Measurements from ENCODE around the gene SRCAP.

The SRCAP gene

DNA sequence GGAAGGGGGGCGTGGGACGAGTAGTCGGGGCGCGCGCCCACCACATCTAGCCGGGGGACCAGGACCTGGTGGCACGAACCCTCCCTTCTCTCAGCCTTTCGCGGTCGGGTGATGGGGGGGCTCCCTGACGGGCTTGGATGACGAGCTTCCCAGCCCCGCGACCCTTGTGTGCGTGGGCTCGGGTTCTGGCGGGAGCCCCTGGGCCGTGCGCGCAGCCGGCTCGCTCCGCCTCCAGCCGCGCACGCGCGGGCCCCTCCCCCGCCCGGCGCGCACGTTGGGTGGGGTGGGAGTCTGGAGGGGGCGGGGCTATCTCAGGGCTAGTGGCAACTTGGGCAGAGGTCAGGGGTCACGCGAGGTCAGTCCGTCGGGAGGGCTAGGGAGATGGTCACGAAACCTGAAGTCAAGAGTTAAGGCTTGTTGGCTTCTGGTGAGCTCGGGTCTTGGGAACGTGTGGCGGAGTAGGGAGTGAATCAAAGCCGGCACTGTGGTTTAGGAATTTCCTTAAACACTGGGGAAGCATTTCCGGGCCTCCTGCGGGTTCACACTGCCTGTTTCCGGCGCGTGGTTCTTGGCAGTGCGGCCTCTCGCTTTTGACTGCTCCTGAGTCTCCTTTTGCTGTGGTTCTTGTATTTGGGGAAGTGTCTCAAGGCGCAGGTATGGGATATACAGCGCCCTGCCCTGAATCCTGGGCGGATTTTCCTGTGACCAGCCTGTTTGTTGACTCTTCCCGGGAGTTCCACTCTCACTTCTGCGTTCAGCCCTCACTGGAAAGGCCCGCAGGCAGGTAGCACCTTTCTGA is at the start of gene SRCAP:
TSS of gene SRCAP (plus strand) at position 356 of the 799 bp plus-strand sequence. CDS start 1,654 bp downstream, outside the sequence.
- DNase-seq, result peak; percentile 48

DNA sequence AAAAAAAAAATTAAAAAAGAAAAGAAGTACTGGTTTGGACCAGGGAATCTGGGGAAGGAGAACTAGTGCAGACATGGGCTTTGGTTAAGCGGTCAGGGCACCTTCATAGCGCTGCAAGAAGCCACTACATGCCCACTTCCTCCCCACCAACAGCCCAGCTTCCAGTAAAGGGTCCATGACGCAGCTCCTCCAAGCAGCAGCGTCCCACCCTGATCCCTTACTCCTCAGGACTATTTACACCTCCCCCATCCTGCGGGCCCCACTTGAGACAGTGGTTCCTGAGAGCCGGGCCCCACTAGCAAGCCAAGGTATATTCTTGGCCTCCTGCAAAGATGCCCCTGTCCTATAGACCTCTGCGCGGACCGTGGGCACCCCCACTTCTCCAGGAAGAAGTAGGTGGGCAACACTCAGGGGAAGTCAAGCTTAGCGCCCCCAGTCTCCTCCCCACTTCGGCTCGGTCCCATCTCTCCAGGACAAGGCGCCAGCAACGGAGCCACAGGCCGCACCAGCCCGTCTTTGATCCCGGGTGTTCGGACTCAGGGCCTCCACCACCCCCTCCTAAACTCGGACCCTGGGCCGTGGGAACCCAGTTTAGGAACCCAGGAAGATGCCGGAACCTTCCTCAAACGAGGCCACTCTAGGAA is 49.1 kb upstream of the SRCAP start:
- no peak for DNase-seq

DNA sequence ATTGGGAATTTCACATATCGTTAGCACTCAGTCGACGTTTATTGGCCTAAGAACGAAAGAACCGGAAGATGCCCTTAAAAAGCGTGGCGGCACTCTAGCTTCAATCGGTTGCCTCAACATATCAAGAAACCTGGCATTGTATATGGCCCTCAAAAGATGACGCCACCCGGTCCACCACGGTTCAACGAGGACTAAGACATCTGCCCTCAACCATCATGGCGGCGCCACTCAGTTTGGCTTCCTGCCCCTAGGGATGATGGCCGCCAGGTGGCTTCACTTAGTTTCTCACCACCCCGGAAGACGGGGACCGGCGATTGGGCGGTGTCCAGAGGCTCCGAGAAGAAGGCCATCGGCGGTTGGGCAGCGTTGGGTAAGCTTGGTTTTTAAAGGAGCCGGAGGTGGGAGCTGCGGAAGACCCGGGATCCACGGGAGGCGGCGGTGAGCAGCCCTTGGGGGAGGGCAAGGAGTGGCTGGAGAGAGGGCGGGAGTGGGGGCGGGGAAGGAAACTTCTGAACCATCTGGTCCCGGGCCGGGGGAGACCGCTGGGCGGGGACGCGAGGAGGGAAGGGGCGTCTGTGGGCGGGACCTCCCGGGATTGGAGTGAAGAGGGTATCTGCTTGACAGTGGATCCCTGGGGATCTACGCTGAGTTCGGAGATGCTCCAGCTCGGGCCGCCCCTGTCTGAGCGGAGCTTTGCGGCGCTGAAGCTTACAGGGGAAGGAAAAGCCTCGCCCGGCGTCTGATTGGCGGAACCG is 48.4 kb upstream of the SRCAP start, which contains the start of gene PRR14:
TSS of gene PRR14 (plus strand) at position 592 of the 755 bp plus-strand sequence. CDS start 686 bp downstream, outside the sequence.
- peak; percentile 99 for DNase-seq

DNA sequence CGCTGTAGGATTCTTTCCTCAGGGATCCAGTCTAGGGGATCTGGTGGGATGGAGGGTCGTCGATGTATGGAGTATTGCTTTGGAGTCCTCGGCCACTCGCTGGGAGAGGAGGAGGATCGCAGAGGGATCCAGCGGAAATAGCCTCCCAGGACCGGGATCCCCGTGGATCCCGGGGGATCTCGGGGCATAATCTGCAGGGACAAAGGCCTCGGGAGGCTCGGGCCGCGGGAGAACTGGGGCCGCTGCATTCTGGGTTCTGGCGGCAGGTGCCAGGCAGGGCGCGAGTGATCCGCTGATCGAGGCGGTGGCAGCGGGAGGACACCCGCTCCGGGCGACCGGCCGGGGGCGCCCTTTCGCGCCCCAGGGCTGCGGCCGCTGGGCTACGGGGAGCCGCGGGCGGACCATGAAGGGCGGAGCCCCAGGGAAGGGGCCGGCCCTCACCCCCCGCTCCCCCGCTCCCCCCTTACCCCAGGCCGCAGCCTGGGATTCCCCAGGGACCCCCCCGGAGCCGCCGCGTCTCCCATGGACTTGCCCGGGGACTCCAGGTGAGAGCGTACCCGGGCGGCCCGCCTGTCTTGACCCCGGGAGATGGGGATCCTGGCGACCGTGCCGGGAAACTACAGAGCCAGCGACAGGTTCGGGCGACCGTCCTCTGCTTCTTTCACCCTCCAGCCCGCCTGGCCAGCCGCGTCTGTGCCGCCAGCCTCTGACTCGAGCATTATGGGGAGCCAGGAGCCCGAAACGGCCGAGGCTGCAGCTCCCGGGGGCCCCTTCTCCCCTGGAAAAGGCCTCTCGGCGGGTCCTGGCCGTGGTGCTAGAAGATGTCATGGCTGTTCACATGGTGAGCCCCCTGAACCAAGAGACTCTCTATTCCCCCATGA is 47.6 kb upstream of the SRCAP start:
- peak; percentile 39 for DNase-seq

DNA sequence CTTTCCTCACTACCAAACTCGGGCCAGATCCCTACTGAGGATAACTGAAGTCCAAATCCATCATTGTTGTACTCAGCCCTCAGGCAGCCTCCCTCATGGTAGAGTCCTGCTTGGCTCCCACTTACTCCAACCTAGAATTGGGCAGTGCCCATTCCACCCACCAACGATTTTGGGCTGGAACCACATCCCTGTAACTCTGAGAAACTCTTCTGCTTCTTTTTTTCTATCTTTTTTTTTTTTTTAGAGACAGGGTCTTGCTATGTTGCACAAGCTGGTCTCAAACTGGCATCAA is 47.0 kb upstream of the SRCAP start:
- DNase-seq, result no peak

DNA sequence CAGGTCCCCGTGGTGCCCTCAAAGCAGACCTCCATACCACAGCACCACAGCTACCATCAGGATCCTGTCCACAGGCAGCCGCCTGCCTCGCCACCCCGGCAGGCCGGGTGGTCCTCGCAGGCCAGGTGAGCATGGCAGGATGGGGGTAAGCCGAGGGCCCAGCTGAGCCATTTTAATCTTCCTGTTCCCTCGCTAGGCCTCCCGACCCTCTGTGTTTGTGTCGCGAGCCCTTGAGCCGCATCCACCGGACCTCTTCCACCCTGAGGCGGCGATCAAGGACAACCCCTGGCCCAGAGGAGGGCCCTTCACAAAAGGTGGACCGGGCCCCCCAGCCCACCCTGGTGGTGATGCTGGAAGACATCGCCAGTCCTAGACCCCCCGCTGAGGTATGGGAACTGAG is 46.3 kb upstream of the SRCAP start:
- DNase-seq, result no peak

DNA sequence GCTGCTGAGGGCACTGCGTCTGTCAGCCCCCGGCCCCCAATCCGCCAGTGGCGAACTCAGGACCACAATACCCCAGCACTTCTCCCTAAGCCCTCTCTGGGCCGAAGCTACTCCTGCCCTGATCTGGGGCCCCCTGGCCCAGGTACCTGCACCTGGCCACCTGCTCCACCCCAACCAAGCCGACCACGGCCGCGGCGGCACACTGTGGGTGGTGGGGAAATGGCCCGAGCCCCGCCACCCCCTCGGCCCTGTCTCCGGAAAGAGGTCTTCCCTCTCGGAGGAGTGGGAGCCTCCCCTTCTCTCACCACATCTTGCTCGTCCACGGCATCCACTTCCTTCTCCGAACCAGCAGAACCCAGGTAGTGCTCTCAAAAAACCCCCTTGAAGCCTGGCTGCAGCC is 44.1 kb upstream of the SRCAP start:
- no peak for DNase-seq

DNA sequence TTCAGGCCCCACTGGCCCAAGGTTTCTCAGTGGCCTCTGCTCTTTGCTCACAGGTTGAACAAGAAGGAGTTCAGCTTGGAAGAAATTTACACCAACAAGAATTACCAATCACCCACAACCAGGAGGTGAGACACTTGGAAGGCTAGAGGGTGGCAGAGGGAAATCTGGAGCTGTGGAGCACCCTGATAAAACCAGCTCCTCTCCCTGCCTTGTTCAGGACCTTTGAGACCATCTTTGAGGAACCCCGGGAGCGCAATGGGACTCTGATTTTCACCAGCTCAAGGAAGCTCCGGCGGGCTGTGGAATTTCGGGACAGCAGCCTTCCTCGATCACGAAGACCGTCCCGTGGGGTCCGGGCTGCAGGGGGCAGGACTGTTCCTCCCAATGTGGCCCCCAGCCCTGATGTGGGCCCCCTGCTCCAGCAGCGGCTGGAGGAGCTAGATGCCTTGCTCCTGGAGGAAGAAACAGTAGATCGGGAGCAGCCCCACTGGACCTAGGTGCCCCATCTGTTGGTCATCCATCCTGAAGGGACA is 43.1 kb upstream of the SRCAP start:
- DNase-seq, result no peak

DNA sequence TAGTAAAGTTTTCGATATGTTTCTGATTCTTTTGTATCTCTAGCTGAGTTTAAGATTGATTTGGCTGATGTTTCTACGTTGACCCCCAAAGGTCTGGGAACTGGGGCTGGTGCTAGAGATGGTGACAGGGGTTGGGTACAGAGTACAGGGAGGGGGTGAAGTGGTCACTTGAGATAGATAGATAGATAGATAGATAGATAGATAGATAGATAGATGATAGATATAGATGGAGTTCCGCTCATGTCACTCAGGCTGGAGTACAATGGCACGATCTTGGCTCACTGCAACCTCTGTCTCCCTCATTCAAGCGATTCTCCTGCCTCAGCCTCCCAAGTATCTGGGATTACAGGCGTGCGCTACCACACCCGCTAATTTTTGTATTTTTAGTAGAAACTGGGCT is 42.6 kb upstream of the SRCAP start:
- DNase-seq, result no peak

DNA sequence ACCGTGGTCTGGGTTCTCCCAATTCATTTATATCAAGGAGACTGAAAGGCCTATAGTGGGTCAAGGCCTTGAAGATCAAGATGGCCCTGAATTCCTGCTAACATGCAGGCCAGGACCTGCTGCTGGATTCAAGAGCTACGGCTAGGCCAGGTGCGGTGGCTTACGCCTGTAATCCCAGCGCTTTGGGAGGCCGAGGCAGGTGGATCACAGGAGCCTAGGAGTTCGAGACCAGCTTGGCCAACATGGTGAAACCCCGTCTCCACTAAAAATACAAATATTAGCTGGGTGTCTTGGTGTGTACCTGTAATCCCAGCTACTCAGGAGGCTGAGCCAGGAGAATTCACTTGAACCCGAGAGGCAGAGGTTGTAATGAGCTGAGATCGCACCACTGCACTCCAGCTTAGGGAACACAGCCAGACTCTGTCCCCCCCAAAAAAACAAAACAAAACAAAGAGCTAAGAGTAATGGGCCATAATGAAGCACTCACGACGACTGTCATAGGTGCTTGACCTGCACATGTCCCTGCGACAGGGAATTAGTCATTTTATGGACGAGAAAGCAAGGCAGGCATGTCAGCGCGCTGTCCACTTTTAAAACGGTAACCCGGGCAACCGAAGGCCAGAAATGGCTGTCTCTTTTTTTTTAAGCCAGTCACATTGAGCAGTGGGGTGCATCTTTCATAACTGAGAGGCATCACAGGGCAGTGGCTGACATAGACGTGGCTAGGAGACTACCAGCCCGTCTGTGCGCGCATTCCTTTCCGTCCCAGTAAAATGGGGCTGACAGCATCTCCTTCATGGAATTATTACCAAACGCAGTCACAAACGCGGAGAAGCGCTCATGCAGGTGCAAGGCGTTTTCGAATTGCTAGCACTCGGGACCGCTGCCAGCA is 41.8 kb upstream of the SRCAP start:
- no peak for DNase-seq

DNA sequence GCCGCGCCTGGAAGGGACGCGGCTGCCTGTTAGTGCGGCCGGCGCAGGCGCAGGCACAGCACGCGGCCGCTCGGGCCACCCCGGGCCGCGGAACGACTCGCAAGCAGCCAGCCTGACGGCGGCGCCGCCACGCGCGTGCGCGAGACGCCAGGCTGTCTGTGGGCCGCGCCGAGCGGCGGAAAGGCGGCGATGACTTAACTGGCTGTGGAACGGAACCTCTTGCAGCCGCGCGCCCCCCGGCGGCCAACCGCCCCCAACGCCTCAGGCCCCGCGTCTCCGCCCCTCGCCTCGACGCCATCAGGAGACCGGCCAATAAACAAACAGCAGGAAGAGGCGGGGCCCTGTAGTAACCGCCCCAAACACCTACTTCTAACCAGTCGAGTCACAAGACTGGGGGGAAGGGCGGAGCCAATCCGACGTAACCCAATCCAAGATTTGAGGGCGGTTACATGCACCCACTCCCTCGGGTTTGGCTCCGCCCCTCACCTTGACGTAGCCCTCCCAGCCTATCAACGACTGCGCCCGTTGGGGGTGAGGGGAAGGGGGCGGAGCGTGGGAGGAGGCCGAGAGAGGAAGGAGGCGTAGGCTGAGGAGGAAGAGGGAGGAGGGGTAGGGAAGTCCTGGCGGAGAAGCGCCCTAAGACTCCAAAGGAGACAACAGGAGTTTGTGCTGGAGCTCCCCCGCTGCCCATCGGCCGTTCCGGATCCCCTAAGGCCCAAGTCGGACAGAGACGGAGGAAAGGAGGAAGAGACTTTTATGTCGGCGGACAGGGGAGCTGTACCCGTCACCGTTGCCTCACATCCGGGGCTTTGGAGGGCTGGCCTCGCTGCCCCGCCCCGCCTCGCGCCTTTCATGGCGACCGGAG is 40.9 kb upstream of the SRCAP start, which contains the start of gene FBRS:
TSS of gene FBRS (plus strand) at position 566 of the 865 bp plus-strand sequence. CDS start 1,088 bp downstream, outside the sequence.
- DNase-seq, result peak; percentile 100

DNA sequence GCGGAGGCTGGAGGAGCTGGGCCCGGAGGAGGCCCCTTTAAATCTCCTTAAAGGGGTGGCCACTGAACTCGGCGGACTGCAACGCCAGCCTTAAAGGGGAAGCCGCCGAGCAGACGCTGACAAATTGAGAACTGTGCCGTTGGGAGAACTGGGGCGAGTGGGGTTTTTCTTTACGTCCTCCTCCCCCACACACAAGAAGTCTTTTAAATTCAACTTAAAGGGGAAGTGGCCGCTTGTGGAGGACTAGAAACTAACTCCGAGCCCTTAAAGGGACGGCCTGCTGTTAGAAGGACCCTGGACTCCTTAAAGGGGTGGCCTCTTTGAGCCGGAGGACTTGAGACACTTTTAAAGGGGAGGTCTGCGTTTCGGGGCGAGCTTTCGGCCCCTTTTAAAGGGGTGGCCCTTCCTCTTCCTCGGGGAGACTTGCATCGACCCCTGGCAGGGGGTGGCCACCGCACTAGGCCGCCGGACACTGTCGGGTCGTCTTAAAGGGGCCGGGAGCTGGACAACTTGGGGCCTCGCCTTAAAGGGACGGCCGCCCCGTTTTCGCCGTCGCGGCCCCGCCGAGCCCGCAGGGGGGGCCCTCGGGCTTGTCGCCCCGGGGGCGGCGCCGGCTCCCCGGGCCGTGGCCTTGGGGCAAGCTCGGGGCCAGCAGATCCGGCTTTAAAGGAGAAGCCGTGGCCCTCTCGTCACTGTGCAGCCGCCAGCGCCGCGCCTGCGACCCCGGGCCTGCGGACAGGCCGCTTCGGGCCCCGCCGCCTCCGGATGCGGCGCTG is 40.1 kb upstream of the SRCAP start:
- peak; percentile 99 for DNase-seq

DNA sequence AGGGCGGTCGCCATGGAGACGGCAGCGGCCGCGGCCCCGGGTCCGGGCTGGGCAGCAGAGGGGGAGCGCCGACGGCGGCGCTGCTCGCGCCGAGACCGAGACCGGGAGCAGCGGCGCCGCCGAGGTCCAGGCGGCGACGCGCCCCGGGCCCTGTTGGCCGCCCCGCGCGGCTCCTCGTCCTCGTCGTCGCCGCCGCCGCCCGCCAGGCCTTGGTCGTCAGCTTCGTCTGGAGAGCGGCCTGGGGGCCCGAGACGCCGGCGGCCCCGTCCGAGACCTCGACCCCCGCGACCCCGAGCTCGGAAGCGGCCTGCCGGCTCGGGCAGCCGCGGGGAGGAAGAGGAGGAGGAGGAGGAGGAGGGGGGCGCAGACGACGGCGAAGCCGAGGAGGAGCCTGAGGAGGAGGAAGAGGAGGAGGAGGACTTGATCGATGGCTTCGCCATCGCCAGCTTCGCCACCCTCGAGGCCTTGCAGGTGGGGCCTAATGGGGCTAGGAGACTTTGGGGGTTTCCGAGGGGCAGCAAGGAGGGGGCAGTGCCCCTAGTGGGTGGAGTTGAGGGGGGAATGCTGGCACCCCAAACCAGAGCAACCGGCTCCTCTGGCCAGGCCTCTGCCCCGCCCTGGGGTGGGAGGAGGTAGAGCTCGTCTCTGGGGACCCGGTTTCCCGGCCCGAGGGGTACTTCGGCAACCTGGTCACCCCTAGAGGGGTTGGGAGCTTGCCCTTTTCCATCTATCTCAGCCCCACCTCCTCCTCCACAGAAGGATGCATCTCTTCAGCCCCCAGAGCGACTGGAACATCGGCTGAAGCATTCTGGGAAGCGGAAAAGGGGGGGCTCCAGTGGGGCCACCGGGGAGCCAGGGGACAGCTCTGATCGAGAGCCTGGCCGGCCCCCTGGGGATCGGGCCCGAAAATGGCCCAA is 39.2 kb upstream of the SRCAP start:
- DNase-seq, result no peak

DNA sequence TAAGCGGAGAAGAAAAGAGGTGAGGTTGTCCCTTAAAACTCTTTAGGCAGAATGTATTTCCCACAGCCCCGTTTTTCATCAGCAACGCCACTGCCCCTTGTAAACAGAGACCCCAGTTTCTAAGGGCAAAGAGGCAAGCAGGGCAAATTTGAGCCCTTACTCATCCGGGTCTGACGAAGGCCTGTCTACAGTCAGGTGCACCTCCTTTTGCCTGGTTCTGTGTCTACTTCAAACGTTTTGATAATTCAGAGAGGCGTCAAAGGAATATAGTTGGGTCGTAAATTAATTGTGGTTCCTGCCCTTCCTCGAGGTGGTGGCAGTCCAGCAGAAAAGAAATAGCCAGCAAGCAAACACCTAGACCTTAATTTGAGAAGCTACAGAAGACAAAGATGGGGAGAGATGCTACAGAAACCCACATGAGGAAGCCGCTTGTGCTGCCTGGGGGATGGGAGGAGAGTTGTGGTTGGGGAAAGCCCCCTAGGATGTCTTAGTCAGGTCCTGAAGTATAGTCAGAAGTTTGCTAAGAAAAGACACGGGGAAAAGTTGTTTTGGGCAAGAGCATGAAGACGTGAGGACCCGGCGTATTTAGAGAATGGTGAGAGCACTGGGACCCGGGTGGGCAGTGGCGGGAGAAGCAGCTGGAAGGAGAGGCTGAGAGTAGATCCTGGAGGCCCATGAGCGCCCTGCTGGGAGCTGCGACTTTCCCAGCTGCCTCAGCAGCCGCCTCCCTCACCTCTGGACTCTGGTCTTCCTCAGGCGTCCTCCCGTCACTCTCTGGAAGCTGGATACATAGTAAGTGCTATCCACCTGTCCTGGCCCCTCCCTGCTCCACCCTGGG is 38.3 kb upstream of the SRCAP start:
- no peak for DNase-seq

DNA sequence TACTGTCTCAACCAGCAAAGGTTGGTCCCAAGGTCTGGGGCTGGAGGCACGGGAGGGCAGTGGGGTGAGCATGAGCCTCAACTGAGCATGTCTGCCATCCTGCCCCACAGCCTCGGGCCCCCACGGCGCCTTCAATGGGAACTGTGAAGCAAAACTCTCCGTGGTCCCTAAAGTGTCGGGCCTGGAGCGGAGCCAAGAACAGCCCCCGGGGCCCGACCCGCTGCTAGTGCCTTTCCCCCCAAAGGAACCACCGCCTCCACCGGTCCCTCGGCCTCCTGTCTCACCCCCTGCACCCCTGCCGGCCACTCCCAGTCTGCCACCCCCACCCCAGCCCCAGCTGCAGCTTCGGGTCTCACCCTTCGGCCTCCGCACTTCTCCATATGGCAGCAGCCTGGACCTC is 36.5 kb upstream of the SRCAP start:
- DNase-seq, result no peak

DNA sequence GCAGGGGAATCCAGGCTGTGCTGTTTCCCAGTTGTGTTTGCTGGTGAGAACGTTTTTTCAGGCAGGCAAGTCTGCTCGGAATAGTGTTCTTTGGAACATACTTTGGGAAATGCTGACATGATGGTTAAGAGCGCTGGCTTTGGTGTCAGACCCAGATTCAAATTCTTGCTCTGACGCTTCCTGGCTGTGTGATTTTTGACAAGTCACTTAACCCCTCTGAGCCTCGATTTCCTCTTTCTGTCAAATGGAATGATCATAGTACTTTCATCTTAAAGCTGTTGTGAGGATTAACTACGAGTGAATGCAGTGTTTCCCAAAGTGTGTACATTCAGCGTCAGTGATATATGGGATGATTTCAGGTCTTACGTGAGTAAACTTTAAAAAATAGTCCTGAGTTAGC is 35.9 kb upstream of the SRCAP start:
- DNase-seq, result no peak

DNA sequence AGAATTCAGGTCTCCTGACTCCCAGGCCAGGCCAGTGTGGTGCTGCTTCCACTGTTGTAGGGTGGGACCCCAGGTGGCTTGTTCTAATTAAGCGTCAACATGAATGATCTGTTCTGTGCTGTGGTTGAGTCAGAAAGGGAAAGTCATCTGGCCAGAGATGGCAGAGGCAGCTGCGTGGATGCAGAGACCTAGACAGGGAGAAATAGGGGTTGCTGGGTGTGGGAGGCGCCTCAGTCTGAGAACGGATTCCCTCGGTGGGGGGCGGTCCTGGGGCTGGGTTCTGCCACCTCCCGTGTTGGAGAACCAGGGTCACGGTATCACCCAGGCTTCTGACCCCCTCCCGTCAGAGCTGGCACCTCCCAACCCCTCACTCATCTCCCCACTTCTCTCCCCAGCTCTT is 35.2 kb upstream of the SRCAP start:
- no peak for DNase-seq
